Subcutaneous adipose tissue (tissue), 4 donors: ENCODE results near the gene UBE2L6. TPM values are rescaled to one million over a fixed set of nuclear protein-coding genes. Genes with fewer than 3 reads are reported as not detected.

Experiments used
- total RNA-seq, 4 donors: library from RNA; depleted of rRNA; stranded (reverse); fragments of >200 nt; gene quantifications; one replicate each; pipeline ENCODE4 v1.1.0, GENCODE V29; 2016
- TF ChIP-seq, protein P1 (sequence below): fragments of 450-650 bp; IDR thresholded peaks from one replicate; pipeline ENCODE4 v1.5.1; 2016; ENCODE audit warnings: low read depth, mild to moderate bottlenecking, control low read depth, antibody characterized with exemption, moderate library complexity

Gene UBE2L6
- total RNA-seq, result 10 to 100 TPM; 21.8 to 60.7 (median 33.6) TPM

DNA sequence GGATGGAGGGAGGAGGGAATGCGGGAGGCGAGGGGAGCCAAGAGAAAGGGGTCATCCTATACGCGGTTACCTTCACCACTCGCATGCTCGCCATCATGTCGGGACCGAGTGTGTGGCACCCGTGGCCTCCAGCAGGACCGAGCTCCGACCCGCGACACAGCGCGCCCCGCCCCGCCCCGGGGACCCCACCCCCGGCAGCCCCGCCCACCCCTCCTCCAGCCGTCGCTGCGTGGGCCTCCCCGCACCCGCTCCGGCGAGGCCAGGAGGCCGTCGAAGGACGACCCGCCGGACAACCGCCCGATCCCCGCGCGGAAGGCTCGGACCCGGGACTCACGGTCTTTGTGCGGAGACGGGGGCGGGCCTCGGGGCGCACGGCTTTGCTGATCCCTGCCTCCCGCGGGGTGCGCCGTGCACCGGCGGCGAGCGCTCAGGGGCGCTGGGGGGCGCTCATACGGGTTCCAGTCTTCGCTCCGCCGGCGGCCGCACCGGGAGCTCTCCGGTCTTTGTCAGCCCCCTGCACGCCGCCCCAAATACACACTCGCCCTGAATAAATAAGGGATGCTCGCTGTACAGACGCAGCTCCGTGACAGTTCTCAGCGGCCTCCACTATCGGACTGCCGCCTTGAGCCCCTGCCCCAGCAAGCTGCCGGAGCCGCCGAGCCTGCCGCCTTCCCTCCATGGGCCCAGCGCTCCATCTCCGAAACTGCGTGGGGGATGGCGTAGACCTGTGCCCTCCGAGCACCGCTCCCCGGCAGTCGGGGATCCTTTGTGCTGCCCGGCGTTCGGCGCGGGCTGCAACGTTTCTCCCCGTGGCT is at the start of gene UBE2L6:
UBE2L6 (minus strand) TSS at position 158 of the 815 bp plus-strand sequence; CDS start at position 97, 61 bp downstream.
- TF ChIP-seq, protein P1, sequence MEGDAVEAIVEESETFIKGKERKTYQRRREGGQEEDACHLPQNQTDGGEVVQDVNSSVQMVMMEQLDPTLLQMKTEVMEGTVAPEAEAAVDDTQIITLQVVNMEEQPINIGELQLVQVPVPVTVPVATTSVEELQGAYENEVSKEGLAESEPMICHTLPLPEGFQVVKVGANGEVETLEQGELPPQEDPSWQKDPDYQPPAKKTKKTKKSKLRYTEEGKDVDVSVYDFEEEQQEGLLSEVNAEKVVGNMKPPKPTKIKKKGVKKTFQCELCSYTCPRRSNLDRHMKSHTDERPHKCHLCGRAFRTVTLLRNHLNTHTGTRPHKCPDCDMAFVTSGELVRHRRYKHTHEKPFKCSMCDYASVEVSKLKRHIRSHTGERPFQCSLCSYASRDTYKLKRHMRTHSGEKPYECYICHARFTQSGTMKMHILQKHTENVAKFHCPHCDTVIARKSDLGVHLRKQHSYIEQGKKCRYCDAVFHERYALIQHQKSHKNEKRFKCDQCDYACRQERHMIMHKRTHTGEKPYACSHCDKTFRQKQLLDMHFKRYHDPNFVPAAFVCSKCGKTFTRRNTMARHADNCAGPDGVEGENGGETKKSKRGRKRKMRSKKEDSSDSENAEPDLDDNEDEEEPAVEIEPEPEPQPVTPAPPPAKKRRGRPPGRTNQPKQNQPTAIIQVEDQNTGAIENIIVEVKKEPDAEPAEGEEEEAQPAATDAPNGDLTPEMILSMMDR, result no peak

- TF ChIP-seq, protein P1, result no peak
Measured at GRCh38 chr11:57616595-57616994, 49.1 kb upstream of the UBE2L6 start.

GRCh38 chr11:57615308-57615707 is 47.8 kb upstream of the UBE2L6 start:
- TF ChIP-seq, protein P1, result no peak

GRCh38 chr11:57614234-57614772 is 46.8 kb upstream of the UBE2L6 start:
- TF ChIP-seq, protein P1, result no peak

DNA sequence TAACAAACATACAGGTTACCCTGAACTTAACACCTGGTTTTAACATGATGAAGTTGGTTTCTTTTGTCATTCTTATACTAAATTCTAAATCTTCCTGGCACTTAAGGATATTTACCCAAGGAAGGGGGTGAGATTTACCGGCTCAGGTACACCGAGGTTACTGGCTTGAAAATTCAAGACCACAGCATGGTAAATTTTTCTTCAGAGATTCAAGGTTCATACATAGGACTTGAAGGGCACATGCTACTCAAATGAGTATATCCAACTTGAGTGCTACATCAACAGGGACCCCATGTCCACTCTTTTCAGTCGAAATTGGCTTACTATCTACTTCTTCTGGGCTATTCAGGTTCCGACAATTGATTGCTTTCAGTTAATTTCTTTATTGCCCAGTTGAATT is 42.7 kb upstream of the UBE2L6 start:
- TF ChIP-seq, protein P1, result no peak

DNA sequence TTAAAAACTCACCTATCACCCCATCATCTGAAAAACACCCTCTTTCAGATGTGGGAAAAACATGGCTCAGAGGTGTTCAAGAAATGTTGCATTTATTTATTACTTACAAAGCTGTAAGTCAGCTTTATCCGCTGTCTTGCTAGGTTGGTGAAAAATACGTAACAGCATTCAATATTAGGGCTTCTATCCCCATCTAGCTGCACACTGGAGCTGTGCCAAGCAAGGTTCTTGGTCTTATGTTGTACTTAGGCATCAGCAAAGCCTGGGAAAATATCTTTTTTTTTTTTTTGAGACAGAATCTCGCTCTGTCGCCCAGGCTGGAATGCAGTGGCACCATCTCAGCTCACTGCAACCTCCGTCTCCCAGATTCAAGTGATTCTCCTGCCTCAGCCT is 37.6 kb upstream of the UBE2L6 start:
- TF ChIP-seq, protein P1, result no peak

- TF ChIP-seq, protein P1, result no peak
Measured at GRCh38 chr11:57604296-57605027, 37.0 kb upstream of the UBE2L6 start.
